Measurements from ENCODE around the gene DPPA3. TPM values are rescaled to one million over a fixed set of nuclear protein-coding genes. Genes with fewer than 3 reads are reported as not detected.

Gene DPPA3
- total and polyA plus RNA-seq, 9 of the 15 experiments (the other 6 are each of a cell fraction or from before 2014, with no cell fraction given), result not detected

- ChIA-PET CTCF (ENCODE audit: low intra/inter-chr PET ratio) (no interaction called here), POLR2A (interaction anchor here (0.6 kb wide), 1 partner anchor 95 kb away, joined by 3 read pairs; no protein-coding TSS in a partner anchor)
- in situ Hi-C loops (cut with MboI) (loop anchor here (10.0 kb wide), 1 partner anchor 123 kb away; no protein-coding TSS in a partner anchor), intact Hi-C loops (cut with micrococcal nuclease) (no loop called here)
- Histone ChIP-seq H4K20me1 (replicated peaks; ENCODE audit: control insufficient read depth, insufficient read depth, low read length) (no peaks in the 10 kb centered on the region), H3K4me3 (no peak overlapping the region), H3K4me1 (replicated peaks in 1 of 2; ENCODE audit: control insufficient read depth in 2 of 2, insufficient read depth in 2 of 2, low read length in 2 of 2) (no peaks in the 10 kb centered on the region; a peak in 1 of 5 replicates), H3K79me2 (ENCODE audit: control insufficient read depth, insufficient read depth, low read length) (no peaks in the 10 kb centered on the region), H2AFZ (ENCODE audit: low read depth, low read length) (no peak overlapping the region), H3K9me1 (ENCODE audit: control insufficient read depth, insufficient read depth, low read length) (no peaks in the 10 kb centered on the region), H3K27ac (ENCODE audit: extremely low read depth, low read depth, low read length) (no peak overlapping the region), H3K9ac (ENCODE audit: insufficient read depth in 1 of 2, low read depth in 2 of 2, low read length in 2 of 2) (no peak overlapping the region), H3K4me2 (ENCODE audit: insufficient read depth, low read length) (no peak overlapping the region), H3K36me3 (ENCODE audit: control insufficient read depth, insufficient read depth, low read length) (no peaks in the 10 kb centered on the region), H3K27me3 (ENCODE audit: control insufficient read depth in 2 of 2, insufficient read depth in 2 of 2, low read length in 2 of 2) (peaks cover 0 to 4% of the 10 kb centered on the region in 2 experiments; a peak in 2 of 5 replicates), H3K9me3 (replicated peaks; ENCODE audit: control insufficient read depth, insufficient read depth, low read depth, low read length) (no peaks in the 10 kb centered on the region)
- BruUV-seq (replicated peaks), result no TSS peak
- DNase-seq (ENCODE audit: extremely low read depth in 1 of 4, low spot score in 3 of 4) (no peak), ATAC-seq (no peak), FAIRE-seq (no peak)
- WGBS (ENCODE audit: insufficient coverage, low coverage, missing lambda C conversion rate), result 0% methylated on average over 2 of the region's 2 CpGs
- TF ChIP-seq U2AF2 (optimal IDR thresholded peaks at IDR 0.05; ENCODE audit: low read depth, low read length), result no peak
- no peak for TF ChIP-seq CBX8 (IDR thresholded peaks at IDR 0.05; ENCODE audit: borderline replicate concordance, extremely low read depth, low read depth, low read length, poor library complexity, severe bottlenecking)
Measured at GRCh38 chr12:7681535-7681934, 29.7 kb upstream of the DPPA3 start.

GRCh38 chr12:7693793-7694192, 17.4 kb upstream of the DPPA3 start:
- no peak for FAIRE-seq
- ChIA-PET CTCF (ENCODE audit: low intra/inter-chr PET ratio) (no interaction called here), POLR2A (no interaction called here)
- Histone ChIP-seq H3K4me1 (replicated peaks in 1 of 2; ENCODE audit: control insufficient read depth in 2 of 2, insufficient read depth in 2 of 2, low read length in 2 of 2) (peaks cover 0 to 7% of the 10 kb centered on the region in 2 experiments; a peak in 2 of 5 replicates), H3K4me2 (ENCODE audit: insufficient read depth, low read length) (no peak overlapping the region), H3K79me2 (ENCODE audit: control insufficient read depth, insufficient read depth, low read length) (no peaks in the 10 kb centered on the region), H3K36me3 (ENCODE audit: control insufficient read depth, insufficient read depth, low read length) (no peaks in the 10 kb centered on the region), H3K27me3 (ENCODE audit: control insufficient read depth in 2 of 2, insufficient read depth in 2 of 2, low read length in 2 of 2) (peaks cover 2 to 7% of the 10 kb centered on the region in 2 experiments; a peak in 3 of 5 replicates), H3K4me3 (no peak overlapping the region), H3K9ac (ENCODE audit: insufficient read depth in 1 of 2, low read depth in 2 of 2, low read length in 2 of 2) (no peak overlapping the region), H2AFZ (ENCODE audit: low read depth, low read length) (no peak overlapping the region), H4K20me1 (replicated peaks; ENCODE audit: control insufficient read depth, insufficient read depth, low read length) (no peaks in the 10 kb centered on the region), H3K9me1 (ENCODE audit: control insufficient read depth, insufficient read depth, low read length) (no peaks in the 10 kb centered on the region), H3K9me3 (replicated peaks; ENCODE audit: control insufficient read depth, insufficient read depth, low read depth, low read length) (no peaks in the 10 kb centered on the region), H3K27ac (ENCODE audit: extremely low read depth, low read depth, low read length) (no peak overlapping the region)
- intact Hi-C loops (cut with micrococcal nuclease) (no loop called here), in situ Hi-C loops (cut with MboI) (no loop called here)
- BruUV-seq (replicated peaks), result no TSS peak
- 7% methylated on average over 5 of the region's 6 CpGs for WGBS (ENCODE audit: insufficient coverage, low coverage, missing lambda C conversion rate)
- ATAC-seq, result no peak
- no peak for TF ChIP-seq HIVEP1 (CRISPR knock-in tag; IDR thresholded peaks at IDR 0.05)
- peak; percentile 19; the same call in 1 of the 2 replicates for TF ChIP-seq NFE2 (IDR thresholded peaks at IDR 0.05; ENCODE audit: low read depth)
- no peak for TF ChIP-seq PCBP2 (IDR thresholded peaks at IDR 0.05; ENCODE audit: low read depth, low read length, poor library complexity, severe bottlenecking)
- DNase-seq (ENCODE audit: extremely low read depth in 1 of 4, low spot score in 3 of 4), result no peak

Measured in K562 (cell line).